ENCODE data around the gene ADGRG2. TPM values are rescaled to one million over a fixed set of nuclear protein-coding genes. Genes with fewer than 3 reads are reported as not detected.
"Not testable (repeated sequence)": the region's sequence is repeated elsewhere in the genome, so short reads cannot be mapped to it uniquely, and the experiment has no call there.

Gene ADGRG2
- total RNA-seq, 2 donors from 2014 or later = 0.10 to 0.24 TPM

DNA sequence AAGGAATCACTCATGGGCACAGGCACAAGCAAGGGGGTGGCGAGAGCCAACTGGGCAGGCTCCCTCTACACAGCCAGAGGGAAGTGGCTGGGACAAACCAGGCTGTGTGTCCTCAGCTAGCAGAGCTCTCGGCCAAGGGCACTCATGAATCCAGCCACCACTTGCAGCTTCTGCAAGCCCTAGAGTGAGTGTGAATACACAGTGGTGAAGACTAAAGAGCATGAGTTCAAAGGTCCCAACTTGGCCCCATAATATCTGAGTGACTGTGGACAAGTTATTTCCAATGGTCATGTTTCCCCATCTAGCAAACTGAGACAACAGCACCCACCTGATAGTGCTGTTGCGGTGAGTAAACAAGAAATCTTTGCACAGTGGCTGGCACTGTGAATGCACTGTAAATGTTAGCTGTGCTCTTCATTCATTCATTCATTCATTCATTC lies 51.7 kb downstream of the ADGRG2 start:
- no peaks in the 10 kb centered on the region for H3K9me3 ChIP-seq
- H3K36me3 ChIP-seq = no peaks in the 10 kb centered on the region
- TF ChIP-seq, protein P1, sequence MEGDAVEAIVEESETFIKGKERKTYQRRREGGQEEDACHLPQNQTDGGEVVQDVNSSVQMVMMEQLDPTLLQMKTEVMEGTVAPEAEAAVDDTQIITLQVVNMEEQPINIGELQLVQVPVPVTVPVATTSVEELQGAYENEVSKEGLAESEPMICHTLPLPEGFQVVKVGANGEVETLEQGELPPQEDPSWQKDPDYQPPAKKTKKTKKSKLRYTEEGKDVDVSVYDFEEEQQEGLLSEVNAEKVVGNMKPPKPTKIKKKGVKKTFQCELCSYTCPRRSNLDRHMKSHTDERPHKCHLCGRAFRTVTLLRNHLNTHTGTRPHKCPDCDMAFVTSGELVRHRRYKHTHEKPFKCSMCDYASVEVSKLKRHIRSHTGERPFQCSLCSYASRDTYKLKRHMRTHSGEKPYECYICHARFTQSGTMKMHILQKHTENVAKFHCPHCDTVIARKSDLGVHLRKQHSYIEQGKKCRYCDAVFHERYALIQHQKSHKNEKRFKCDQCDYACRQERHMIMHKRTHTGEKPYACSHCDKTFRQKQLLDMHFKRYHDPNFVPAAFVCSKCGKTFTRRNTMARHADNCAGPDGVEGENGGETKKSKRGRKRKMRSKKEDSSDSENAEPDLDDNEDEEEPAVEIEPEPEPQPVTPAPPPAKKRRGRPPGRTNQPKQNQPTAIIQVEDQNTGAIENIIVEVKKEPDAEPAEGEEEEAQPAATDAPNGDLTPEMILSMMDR (IDR thresholded peaks at IDR 0.05) = no peak
- DNase-seq = no peak
- H3K27me3 ChIP-seq = no peaks in the 10 kb centered on the region
- intact Hi-C loops (cut with DNase I) = no loop called here
- no peaks in the 10 kb centered on the region for H3K4me1 ChIP-seq
- H3K4me3 ChIP-seq = no peak overlapping the region
- no peak overlapping the region for H3K9ac ChIP-seq (ENCODE audit: low read depth in 2 of 2, low read length in 2 of 2)
- H3K27ac ChIP-seq = no peak overlapping the region

DNA sequence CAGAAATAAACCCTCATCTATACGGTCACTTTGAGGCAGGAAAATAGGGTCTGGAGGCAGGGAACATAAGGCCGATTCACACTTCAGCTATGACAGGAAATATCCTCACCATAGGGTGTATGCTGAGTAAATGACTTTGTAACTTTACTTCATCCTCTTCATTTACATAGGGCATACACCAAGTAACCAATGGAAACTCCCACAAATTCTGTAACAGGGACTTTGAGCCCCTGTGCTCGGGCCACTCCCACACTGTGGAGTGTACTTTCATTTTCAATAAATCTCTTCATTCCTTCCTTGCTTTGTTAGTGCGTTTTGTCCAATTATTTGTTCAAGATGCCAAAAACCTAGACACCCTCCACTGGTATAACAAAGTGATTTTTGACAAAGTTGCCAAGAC lies 55.3 kb downstream of the ADGRG2 start:
- H3K4me1 ChIP-seq; DNase-seq; H3K9me3 ChIP-seq; H3K9ac ChIP-seq (ENCODE audit: low read depth in 2 of 2, low read length in 2 of 2); intact Hi-C loops (cut with DNase I); H3K4me3 ChIP-seq; H3K27me3 ChIP-seq; H3K36me3 ChIP-seq; H3K27ac ChIP-seq: not testable (repeated sequence)

DNA sequence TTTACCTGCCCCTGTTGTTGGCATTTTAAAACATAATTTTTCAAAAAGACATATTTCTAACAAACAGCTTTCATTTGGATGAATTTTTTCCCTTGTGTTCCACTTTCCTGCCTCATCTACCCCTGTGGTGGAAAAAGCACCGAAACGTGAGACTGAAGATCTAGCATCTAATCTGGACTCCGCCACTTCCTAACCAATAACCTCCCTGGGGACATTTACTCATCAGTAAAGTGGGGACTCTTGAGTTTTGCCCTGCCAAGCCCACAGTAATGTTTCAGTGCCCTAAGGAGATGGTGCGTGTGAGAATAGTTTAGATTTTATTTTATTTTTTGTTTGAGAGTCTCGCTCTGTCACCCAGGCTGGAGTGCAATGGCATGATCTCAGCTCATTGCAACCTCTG lies 56.7 kb downstream of the ADGRG2 start:
- Histone ChIP-seq H3K36me3 (no peaks in the 10 kb centered on the region), H3K4me1 (no peaks in the 10 kb centered on the region), H3K27me3 (no peaks in the 10 kb centered on the region), H3K9me3 (no peaks in the 10 kb centered on the region), H3K27ac (no peak overlapping the region), H3K9ac (ENCODE audit: low read depth in 2 of 2, low read length in 2 of 2) (no peak overlapping the region), H3K4me3 (no peak overlapping the region)
- TF ChIP-seq, protein P1 (IDR thresholded peaks at IDR 0.05) = no peak
- intact Hi-C loops (cut with DNase I) = no loop called here
- no peak for DNase-seq

DNA sequence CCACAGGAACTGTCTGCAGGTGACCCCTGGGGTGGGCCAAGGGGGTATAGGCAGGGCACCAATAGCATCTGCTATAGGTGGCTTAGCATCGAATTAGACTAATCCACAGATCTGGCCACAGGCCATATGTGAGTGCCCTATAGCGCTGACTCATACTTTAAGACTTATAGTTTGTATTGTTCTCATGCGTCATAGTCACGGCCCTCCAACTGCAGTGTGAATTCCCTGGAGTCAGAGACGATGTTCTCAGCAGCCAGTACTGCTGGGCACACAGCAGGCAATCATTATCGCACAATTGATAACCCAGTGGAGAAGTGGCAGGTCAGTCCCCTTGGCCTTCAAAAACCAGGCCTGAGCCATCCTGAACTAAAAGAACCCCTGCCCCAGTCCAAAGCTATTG lies 58.1 kb downstream of the ADGRG2 start:
- TF ChIP-seq, protein P1 (IDR thresholded peaks at IDR 0.05) = no peak
- intact Hi-C loops (cut with DNase I) = no loop called here
- Histone ChIP-seq H3K9ac (ENCODE audit: low read depth in 2 of 2, low read length in 2 of 2) (no peak overlapping the region), H3K36me3 (no peaks in the 10 kb centered on the region), H3K27me3 (no peaks in the 10 kb centered on the region), H3K4me1 (no peaks in the 10 kb centered on the region), H3K27ac (no peak overlapping the region), H3K4me3 (no peak overlapping the region), H3K9me3 (no peaks in the 10 kb centered on the region)
- no peak for DNase-seq

DNA sequence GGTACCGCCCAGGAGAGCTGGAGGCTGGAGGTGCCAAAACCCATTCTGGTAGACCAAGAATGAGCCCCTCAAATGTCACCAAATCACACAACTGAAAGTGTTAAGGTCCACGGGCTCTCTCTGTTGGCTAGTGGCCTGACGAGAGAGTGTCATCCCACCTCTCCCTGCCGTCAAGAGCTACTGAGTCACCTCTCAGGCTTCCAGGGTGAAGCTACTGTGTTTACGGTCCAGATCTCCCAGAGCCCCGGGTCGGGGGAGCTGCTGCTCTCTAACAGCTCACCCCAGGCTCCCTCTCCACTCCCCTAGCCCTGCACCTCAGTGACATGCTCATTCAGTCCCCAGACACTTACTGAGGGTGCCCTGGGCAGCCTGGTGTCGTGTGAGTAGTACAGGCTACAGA lies 59.2 kb downstream of the ADGRG2 start:
- DNase-seq = no peak
- intact Hi-C loops (cut with DNase I) = no loop called here
- TF ChIP-seq, protein P1 (IDR thresholded peaks at IDR 0.05) = no peak
- Histone ChIP-seq H3K9me3 (no peaks in the 10 kb centered on the region), H3K36me3 (no peaks in the 10 kb centered on the region), H3K9ac (ENCODE audit: low read depth in 2 of 2, low read length in 2 of 2) (no peak overlapping the region), H3K27ac (no peak overlapping the region), H3K4me3 (no peak overlapping the region), H3K27me3 (no peaks in the 10 kb centered on the region), H3K4me1 (no peaks in the 10 kb centered on the region)

DNA sequence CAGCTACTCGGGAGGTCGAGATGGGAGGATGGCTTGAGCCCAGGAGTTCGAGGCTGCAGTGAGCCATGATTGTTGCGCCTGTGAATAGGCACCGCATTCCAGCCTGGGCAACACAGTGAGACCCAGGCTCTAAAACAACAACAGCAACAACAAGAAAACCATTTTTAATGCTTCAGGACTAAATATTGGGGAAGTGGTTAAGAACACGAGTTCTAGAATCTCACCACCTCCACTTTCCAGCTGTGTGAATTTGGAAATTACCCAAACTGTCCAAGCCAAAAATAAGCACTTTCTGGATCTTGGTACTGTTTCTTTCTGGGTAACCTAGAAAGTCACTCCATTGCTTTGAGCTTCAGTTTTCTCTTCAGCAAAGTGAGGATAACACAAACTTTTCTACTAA lies 63.2 kb downstream of the ADGRG2 start:
- no peak overlapping the region for H3K4me3 ChIP-seq

More for the DNA sequence above, 63.2 kb downstream of the ADGRG2 start:
- Histone ChIP-seq H3K9ac (ENCODE audit: low read depth in 2 of 2, low read length in 2 of 2) (no peak overlapping the region), H3K36me3 (no peaks in the 10 kb centered on the region), H3K9me3 (no peaks in the 10 kb centered on the region), H3K4me1 (no peaks in the 10 kb centered on the region), H3K27me3 (no peaks in the 10 kb centered on the region), H3K27ac (no peak overlapping the region)
- TF ChIP-seq, protein P1 (IDR thresholded peaks at IDR 0.05) = no peak
- intact Hi-C loops (cut with DNase I) = no loop called here
- no peak for DNase-seq
